GM19043 (cell line): ENCODE data around the gene KPNA1.

Experiments used
- ATAC-seq: cut with Tn5 transposase; IDR thresholded peaks from one replicate; pipeline ENCODE4 v1.9.1; 2021; ENCODE audit warnings: low read depth; ENCODE audit not compliant: unreplicated experiment

KPNA1 gene

DNA sequence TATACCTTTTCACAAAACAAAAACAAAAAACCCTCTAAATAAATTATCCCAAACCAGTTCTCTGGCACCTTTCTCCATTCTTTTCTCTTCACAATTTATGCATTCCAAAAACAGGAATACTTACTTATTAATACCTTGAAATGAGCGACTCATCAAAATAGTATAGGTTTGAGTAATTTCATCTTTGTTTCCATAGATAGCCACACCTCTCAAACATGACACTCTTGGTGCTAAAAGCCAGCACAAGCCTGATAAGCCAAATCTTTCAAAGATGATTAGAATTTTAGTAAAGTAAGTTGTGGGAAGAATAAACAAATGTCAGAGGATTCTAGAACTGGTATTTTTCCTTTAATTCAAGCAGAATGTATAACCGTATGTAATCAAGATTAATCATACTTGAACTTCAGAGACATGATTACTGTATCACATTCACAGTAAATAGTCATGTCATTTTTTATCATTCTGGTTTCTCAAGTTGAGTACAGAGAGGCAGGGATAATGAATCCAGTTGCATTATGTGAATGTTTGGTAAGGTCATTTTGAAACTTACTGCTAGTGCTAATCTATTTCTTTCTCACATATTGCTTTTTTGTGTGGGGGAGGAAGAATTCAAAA lies 86.8 kb downstream of the KPNA1 start:
- no peak for ATAC-seq

DNA sequence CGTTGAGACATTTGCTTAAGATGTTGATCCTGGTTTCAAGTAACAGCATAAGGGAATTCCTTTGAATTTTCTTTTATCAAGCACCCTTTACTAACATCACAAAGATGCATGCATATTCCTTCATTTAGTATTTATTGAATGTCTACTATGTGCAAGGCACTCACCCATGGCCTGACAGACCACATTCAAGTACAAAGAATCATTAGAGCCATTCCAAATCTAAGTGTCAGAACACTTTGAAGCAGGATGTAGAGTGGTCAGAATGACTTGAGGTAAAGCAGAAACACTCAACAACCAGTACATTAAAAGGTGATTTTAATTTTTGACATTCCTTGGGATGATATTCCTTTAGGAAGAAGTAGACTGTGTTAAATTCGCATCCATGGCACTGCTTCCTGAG lies 92.9 kb downstream of the KPNA1 start:
- ATAC-seq, result no peak

- no peak for ATAC-seq
These were observed 93.6 kb downstream of the KPNA1 start for GRCh38 chr3:122421101-122421500.

DNA sequence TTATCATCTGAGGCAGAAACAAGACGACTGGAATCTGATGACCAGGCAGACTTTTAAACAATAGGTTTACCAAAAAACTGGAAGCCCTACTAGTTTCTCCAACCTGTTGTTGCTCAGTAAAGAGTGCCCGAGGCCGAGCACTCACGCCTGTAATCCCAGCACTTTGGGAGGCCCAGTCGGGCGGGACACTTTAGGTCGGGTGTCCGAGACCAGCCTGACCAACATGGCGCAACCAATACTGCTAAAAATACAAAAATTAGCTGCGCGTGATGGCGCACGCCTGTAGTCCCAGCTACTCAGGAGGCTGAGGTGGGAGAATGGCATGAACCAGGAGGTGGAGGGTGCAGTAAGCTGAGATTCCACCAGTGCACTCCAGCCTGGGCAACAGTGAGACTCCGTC lies 97.8 kb downstream of the KPNA1 start:
- no peak for ATAC-seq

DNA sequence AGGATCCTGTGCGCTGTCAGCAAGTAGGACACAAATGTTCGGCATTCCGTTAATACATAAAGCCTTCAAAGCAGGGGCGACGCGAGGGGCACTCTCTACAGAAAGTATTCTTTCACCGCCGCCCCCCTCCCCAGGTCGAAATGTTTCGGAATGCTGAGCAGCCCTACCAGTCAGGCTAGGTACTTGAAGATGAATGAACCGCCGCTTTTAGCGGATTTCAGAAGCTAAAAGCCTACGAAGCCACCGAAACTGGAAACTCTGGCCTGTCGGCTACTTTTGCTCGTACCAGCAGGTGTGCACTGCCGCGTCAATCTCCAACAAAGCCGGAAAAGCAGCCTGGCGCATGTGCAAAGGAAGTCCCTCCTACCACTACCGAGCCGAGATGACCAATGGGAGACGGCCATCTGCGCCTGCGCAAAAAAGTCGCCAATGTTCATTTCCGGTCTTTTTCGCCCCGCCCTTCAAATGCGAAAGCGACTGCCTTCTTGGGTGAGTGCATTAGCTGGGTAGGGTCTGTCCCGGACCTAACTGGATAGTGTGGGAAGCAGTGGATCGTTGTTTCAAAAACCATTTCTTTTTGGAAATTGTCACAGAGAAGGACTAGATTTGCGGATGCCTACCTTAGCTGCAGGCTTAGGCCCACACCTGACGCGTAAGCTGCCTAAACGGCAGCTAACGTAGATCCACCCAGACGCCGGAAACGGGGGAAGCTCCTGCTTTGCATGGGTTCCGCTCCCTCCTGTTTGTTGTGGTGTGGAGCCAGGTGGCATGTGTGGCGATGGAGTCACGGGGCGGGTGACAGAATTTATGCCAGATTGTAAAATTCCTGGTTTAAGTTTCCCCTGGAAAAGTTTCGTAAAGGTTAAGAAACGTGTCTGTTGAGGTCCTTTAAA lies 98.7 kb downstream of the KPNA1 start, which contains the start of gene WDR5B:
Gene WDR5B (minus strand): TSS at position 301 of the 893 bp plus-strand sequence. CDS start 534 bp downstream, outside the sequence.
- ATAC-seq, result peak; percentile 83

DNA sequence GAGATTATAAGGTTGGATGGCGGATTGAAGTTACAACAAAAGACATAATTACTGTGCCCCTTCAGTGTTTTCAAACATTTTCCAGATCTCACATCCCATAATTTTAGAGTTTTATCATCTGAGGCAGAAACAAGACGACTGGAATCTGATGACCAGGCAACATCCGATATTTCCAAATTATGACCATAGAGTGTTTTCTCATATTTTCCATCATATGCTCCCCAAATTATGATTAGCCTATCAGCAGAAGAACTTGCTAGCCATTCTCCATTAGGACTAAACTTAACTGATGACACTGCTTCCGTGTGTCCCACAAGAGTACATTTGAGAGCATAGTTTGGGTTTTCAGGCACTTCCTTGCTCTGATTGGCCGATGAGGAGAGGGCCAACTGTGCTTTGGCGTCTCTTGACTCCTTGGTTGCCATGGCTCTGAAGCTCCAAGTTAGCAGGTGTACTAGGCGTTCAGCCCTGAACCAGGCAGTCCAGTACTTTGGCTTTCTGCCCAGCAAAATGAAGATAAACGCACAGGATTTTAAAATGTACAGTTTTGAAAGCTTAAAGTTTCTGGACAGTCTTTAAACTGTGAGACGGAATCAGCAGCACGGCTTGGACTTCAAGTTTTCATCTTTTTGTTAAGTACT lies 99.5 kb downstream of the KPNA1 start:
- ATAC-seq, result peak; percentile 43

DNA sequence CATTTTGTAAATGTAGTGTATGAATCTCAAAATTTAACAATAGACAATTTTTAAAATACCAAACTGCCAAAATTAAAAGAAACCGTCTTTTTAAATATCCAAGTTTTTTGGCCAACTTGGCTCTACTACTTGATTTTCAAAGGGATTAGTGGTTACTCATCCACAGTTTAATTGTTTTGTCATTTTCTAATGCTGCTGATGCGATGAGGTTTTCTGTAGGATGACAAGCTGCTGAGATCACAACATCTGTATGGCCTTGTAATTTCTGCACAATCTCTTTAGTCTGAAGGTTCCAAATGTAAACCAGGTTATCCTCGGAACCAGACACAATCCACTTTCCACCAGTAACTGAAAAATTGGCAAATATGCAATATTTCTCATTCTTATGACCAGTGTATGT lies 100.3 kb downstream of the KPNA1 start:
- ATAC-seq, result no peak

DNA sequence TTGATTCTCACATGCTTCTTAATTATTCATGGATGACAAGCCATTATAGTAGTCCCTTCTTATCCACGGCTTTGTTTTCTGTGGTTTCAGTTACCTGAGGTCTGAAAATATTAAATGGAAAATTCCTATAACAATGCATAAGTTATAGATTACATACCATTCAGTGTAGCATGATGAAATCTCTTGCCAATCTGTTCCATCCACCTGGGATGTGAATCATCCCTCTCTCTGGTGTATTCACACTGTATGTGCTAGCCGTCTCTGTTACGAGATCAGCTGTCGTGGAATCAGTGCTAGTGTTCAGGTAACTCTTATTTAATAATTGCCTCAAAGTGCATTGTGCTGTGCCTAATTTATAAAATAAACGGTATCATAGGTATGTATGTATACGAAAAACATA lies 104.1 kb downstream of the KPNA1 start:
- ATAC-seq, result no peak

GRCh38 chr3:122410111-122410510 lies 104.6 kb downstream of the KPNA1 start:
- ATAC-seq, result no peak

DNA sequence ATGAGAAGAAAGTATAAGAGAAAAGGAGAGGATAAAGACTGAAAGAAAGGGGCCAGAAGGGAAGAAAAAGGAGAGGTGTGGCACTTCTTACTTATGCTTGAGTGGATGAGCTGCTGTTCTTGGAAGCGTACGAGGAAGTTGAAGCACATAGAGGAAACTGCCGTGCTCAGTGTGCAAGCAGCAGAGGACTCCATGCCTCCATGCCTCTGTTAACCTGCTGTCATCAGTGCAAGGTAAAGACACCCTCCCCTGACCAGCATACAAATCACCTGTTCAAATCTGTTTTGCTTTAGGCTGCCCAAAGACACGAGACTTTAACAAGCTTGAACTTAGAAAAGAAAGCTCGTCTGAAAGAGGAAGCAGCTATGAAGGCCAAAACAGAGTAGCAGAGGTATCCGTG lies 105.3 kb downstream of the KPNA1 start:
- no peak for ATAC-seq

DNA sequence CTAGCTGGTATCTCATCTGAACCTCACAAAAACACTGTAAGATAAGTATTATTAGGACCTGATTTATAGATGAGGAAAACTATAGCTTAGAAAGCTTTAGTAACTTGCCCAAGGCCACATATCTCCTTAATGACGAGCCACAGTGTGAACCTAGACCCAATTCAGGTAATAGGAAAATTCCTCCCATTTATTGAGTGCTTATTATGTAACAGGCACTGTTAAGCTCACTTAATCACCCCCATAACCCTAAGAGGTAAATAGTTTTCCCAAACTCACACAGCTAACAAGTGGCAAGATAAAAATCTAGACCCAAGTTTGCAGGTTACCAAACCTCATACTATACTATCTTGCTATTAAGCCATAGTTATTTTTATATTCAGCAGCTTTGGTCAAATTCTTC lies 106.8 kb downstream of the KPNA1 start:
- no peak for ATAC-seq

GRCh38 chr3:122406198-122406597 lies 108.5 kb downstream of the KPNA1 start:
- no peak for ATAC-seq

- no peak for ATAC-seq
These were observed 109.7 kb downstream of the KPNA1 start for GRCh38 chr3:122405015-122405414.

GRCh38 chr3:122403489-122403888 lies 111.2 kb downstream of the KPNA1 start:
- ATAC-seq, result no peak

- ATAC-seq, result no peak
These were observed 115.8 kb downstream of the KPNA1 start for GRCh38 chr3:122398920-122399319.

- no peak for ATAC-seq
These were observed 117.5 kb downstream of the KPNA1 start for GRCh38 chr3:122397201-122397600.

GRCh38 chr3:122396511-122396910 lies 118.2 kb downstream of the KPNA1 start:
- no peak for ATAC-seq

- no peak for ATAC-seq
These were observed 119.2 kb downstream of the KPNA1 start for GRCh38 chr3:122395582-122395981.

GRCh38 chr3:122394173-122394572 lies 120.6 kb downstream of the KPNA1 start:
- no peak for ATAC-seq

DNA sequence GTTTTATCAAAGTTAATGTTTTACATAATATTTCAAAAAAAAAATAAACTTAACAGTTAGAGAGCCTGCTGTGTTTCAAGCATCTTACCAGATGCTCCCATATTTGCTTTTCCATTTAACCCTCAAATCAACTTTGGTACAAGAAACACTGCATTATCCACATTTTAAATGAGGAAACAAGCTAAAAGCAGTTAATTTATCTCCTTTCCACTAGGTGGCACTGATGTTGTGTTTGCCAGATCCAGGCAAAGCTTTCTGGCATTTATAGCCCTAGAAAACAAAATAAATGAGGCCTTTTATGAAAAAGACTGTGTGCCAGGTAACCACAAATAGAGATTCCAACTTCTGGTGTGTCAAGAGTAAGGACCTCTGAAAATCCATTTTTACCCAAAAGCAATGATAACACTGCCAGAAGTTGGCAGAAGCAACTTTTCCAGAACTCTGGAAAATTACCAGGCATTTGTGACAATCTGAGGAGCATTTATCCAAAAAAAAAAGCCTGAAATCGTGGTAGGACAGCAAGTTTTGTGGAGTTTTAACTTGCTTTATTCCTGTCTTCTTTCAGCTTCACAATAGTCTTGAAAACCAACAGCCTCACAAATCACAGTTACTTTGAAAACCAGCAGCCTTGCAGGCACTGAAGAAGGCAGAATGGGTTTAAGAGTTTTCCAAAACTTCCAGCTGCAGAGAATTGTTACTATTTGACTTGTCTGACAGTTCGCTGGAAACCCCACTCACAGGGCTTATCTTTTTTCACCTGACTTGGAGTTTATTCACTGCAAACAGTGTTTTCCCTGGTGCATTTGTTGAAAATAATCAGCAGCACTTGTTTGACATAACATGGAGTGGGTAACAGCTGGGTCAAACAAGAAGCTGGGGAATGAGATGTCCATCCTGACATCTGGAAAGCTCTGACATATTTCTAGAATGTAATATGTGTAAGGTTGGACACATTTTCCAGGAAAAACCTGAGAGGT lies 121.6 kb downstream of the KPNA1 start:
- no peak for ATAC-seq
